Panc1 (cell line): ENCODE results near the gene PCCA. TPM values are rescaled to one million over a fixed set of nuclear protein-coding genes. Genes with fewer than 3 reads are reported as not detected.

ENCODE experiments used
- ATAC-seq: fragments of 200-7000 bp; cut with Tn5 transposase; 2 replicates; pipeline ENCODE4 v1.9.1; 2020; ENCODE audit warnings: mild to moderate bottlenecking, moderate library complexity
- BruUV-seq: library from RNA; stranded (reverse); fragments of 400-500 nt; replicated peaks from 2 replicates; lab custom pipeline; 2021; lab: Mats Ljungman, UMichigan
- CTCF ChIA-PET: fragments of 300-600 bp; sonication (Branson Sonifier 250); formaldehyde crosslinking; loops from one replicate; lab custom pipeline; 2022; ENCODE audit warnings: antibody characterized with exemption; lab: Charles Lee
- POLR2A ChIA-PET: fragments of 300-600 bp; sonication (Branson Sonifier 250); formaldehyde crosslinking; loops from one replicate; lab custom pipeline; 2022; ENCODE audit warnings: antibody characterized with exemption; lab: Charles Lee
- DNase-seq: peaks from one replicate; pipeline ENCODE4 v3.0.0-alpha.2; 2010; ENCODE audit warnings: low read depth, low spot score
- H3K27ac ChIP-seq: 2 replicates; pipeline ENCODE4 v1.5.1; 2011; ENCODE audit warnings: mild to moderate bottlenecking, low read length, inconsistent platforms
- H3K27me3 ChIP-seq: fragments of 200-500 bp; sonication (Bioruptor generic); 2 replicates; pipeline ENCODE4 v1.6.0; 2014; ENCODE audit warnings: low read length, inconsistent platforms; ENCODE audit not compliant: control insufficient read depth, insufficient read depth
- H3K36me3 ChIP-seq: fragments of 200-500 bp; sonication (Bioruptor generic); 2 replicates; pipeline ENCODE4 v1.5.1; 2014; ENCODE audit warnings: inconsistent platforms, mild to moderate bottlenecking, low read length, moderate library complexity; ENCODE audit not compliant: control insufficient read depth, insufficient read depth
- H3K4me1 ChIP-seq: 2 replicates; pipeline ENCODE4 v1.5.1; 2011; ENCODE audit warnings: inconsistent platforms, mild to moderate bottlenecking, low read length, moderate library complexity; ENCODE audit not compliant: control insufficient read depth, insufficient read depth
- H3K4me3 ChIP-seq, 2 experiments: 2 replicates each; pipeline ENCODE4 v1.5.1; 2011 to 2012; ENCODE audit warnings: low read depth in 2 of 2, low read length in 2 of 2, mild to moderate bottlenecking in 2 of 2, inconsistent platforms in 1 of 2, moderate library complexity in 1 of 2
- H3K9me3 ChIP-seq: fragments of 200-500 bp; sonication (Bioruptor generic); 2 replicates; pipeline ENCODE4 v1.5.1; 2014; ENCODE audit warnings: low read depth, mild to moderate bottlenecking, inconsistent platforms, low read length, moderate library complexity; ENCODE audit not compliant: control insufficient read depth, insufficient read depth
- POLR2AphosphoS5 ChIP-seq: IDR thresholded peaks from 2 replicates; pipeline ENCODE4 v1.6.1; 2012; ENCODE audit warnings: mild to moderate bottlenecking, low read depth, low read length, moderate library complexity
- SIN3A ChIP-seq: IDR thresholded peaks from 2 replicates; pipeline ENCODE4 v1.6.1; 2012; ENCODE audit warnings: low read depth, mild to moderate bottlenecking, low read length, moderate library complexity, borderline replicate concordance; ENCODE audit not compliant: insufficient read depth
- TCF7L2 ChIP-seq: IDR thresholded peaks from 2 replicates; pipeline ENCODE4 v1.6.1; 2011; ENCODE audit warnings: mild to moderate bottlenecking, low read depth, low read length, inconsistent platforms
- in situ Hi-C: cut with HindIII; loops from 2 replicates; pipeline ENCODE4 v1.10.0; 2016; ENCODE audit warnings: low sequenced_read_pairs, low pct_unique_long_range_greater_than_20kb
- intact Hi-C: fragments of 100-400 bp; cut with micrococcal nuclease; formaldehyde crosslinking; loops from one replicate; pipeline ENCODE4 v1.10.0; 2022; ENCODE audit not compliant: unreplicated experiment
- total RNA-seq: library from RNA; stranded (reverse); gene quantifications from one replicate; pipeline ENCODE4 v1.2.1, GENCODE V29; 2021; ENCODE audit not compliant: unreplicated experiment
- TF ChIP-seq, protein P1 (sequence below): fragments of 450-650 bp; IDR thresholded peaks from 2 replicates; pipeline ENCODE4 v1.5.1; 2017; ENCODE audit warnings: mild to moderate bottlenecking
- TF ChIP-seq, protein P2 (sequence below), 2 experiments: IDR thresholded peaks; 2 replicates each; pipeline ENCODE4 v1.6.1; 2011 to 2012; ENCODE audit warnings: low read depth in 2 of 2, control low read depth in 1 of 2, low read length in 1 of 2, mild to moderate bottlenecking in 1 of 2, moderate library complexity in 1 of 2; ENCODE audit not compliant: insufficient read depth in 1 of 2

The PCCA gene
- total RNA-seq, 1 experiment from 2014 or later: 14.7 TPM

DNA sequence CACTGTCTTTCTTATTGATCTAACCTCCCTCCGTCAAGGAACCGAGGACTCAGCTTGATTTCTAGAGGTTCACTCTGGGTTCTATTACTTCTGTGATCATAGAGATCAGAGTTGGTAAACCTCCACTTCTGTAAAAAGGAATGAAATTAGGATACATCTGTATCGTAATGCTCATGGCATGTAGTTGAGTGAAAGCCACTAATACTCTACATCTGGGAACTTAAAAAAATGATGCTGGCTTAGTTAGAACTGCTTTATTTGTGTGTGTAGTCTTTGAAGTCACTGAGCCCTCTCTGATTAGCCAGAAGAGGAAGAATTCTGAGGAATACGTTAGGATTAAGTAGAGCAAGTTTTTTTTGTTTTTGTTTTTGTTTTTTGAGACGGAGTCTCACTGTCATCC, 358.9 kb downstream of the PCCA start:
- Histone ChIP-seq H3K4me1 (0 out of 2 replicates have a peak, but pooled peaks cover 4% of the 10 kb centered on the region), H3K9me3 (no peaks in the 10 kb centered on the region), H3K36me3 (no peaks in the 10 kb centered on the region), H3K27ac (no peak overlapping the region), H3K27me3 (no peaks in the 10 kb centered on the region), H3K4me3 (no peak overlapping the region)
- TF ChIP-seq SIN3A: no peak
- TF ChIP-seq, protein P1, sequence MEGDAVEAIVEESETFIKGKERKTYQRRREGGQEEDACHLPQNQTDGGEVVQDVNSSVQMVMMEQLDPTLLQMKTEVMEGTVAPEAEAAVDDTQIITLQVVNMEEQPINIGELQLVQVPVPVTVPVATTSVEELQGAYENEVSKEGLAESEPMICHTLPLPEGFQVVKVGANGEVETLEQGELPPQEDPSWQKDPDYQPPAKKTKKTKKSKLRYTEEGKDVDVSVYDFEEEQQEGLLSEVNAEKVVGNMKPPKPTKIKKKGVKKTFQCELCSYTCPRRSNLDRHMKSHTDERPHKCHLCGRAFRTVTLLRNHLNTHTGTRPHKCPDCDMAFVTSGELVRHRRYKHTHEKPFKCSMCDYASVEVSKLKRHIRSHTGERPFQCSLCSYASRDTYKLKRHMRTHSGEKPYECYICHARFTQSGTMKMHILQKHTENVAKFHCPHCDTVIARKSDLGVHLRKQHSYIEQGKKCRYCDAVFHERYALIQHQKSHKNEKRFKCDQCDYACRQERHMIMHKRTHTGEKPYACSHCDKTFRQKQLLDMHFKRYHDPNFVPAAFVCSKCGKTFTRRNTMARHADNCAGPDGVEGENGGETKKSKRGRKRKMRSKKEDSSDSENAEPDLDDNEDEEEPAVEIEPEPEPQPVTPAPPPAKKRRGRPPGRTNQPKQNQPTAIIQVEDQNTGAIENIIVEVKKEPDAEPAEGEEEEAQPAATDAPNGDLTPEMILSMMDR: no peak
- TF ChIP-seq TCF7L2: no peak
- no peak for TF ChIP-seq POLR2AphosphoS5
- TF ChIP-seq, protein P2, sequence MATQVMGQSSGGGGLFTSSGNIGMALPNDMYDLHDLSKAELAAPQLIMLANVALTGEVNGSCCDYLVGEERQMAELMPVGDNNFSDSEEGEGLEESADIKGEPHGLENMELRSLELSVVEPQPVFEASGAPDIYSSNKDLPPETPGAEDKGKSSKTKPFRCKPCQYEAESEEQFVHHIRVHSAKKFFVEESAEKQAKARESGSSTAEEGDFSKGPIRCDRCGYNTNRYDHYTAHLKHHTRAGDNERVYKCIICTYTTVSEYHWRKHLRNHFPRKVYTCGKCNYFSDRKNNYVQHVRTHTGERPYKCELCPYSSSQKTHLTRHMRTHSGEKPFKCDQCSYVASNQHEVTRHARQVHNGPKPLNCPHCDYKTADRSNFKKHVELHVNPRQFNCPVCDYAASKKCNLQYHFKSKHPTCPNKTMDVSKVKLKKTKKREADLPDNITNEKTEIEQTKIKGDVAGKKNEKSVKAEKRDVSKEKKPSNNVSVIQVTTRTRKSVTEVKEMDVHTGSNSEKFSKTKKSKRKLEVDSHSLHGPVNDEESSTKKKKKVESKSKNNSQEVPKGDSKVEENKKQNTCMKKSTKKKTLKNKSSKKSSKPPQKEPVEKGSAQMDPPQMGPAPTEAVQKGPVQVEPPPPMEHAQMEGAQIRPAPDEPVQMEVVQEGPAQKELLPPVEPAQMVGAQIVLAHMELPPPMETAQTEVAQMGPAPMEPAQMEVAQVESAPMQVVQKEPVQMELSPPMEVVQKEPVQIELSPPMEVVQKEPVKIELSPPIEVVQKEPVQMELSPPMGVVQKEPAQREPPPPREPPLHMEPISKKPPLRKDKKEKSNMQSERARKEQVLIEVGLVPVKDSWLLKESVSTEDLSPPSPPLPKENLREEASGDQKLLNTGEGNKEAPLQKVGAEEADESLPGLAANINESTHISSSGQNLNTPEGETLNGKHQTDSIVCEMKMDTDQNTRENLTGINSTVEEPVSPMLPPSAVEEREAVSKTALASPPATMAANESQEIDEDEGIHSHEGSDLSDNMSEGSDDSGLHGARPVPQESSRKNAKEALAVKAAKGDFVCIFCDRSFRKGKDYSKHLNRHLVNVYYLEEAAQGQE (IDR thresholded peaks at IDR 0.05; ENCODE audit: insufficient read depth in 1 of 2, low read depth in 2 of 2, low read length in 1 of 2): no peak
- in situ Hi-C loops (no loop called here), intact Hi-C loops (no loop called here)
- no peak for ATAC-seq
- ChIA-PET CTCF (no interaction called here), POLR2A (no interaction called here)
- no TSS peak for BruUV-seq
- DNase-seq: no peak

DNA sequence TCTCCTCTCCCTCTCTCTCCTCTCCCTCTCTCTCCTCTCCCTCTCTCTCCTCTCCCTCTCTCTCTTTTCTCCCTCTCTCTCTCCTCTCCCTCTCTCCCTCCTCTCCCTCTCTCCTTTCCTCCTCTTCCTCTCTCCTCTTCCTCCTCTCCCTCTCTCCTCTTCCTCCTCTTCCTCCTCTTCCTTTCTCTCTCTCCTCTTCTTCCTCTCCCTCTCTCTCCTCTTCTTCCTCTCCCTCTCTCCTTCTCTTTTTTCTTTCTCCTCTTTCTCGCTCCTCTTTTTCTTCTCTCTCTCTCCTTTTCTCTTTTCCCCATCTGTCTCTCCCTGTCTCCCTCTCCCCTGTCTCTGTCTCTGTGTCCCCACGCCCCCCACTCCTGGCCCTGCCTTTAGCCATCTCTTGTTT, 363.0 kb downstream of the PCCA start:
- no TSS peak for BruUV-seq
- DNase-seq: no peak
- CTCF ChIA-PET: no interaction called here

More for the DNA sequence above, 363.0 kb downstream of the PCCA start:
- POLR2A ChIA-PET: no interaction called here
- Histone ChIP-seq H3K9me3 (no peaks in the 10 kb centered on the region), H3K4me3 (no peak overlapping the region), H3K36me3 (no peaks in the 10 kb centered on the region), H3K27me3 (no peaks in the 10 kb centered on the region), H3K27ac (no peak overlapping the region), H3K4me1 (peaks cover 3% of the 10 kb centered on the region; the same call in 1 of the 2 replicates)
- intact Hi-C loops: no loop called here
- TF ChIP-seq POLR2AphosphoS5 (no peak), SIN3A (no peak), TCF7L2 (no peak)
- TF ChIP-seq, protein P1: no peak
- TF ChIP-seq, protein P2 (IDR thresholded peaks at IDR 0.05; ENCODE audit: insufficient read depth in 1 of 2, low read depth in 2 of 2, low read length in 1 of 2): no peak
- in situ Hi-C loops: no loop called here
- no peak for ATAC-seq
